Measurements from ENCODE around the gene POFUT2. TPM values are rescaled to one million over a fixed set of nuclear protein-coding genes. Genes with fewer than 3 reads are reported as not detected.
A peak's percentile ranks its signal among the peaks of the same experiment; 100 is the strongest.

POFUT2 gene
- total and polyA plus RNA-seq, 12 donors: 13.1 to 68.9 (median 32.9) TPM

DNA sequence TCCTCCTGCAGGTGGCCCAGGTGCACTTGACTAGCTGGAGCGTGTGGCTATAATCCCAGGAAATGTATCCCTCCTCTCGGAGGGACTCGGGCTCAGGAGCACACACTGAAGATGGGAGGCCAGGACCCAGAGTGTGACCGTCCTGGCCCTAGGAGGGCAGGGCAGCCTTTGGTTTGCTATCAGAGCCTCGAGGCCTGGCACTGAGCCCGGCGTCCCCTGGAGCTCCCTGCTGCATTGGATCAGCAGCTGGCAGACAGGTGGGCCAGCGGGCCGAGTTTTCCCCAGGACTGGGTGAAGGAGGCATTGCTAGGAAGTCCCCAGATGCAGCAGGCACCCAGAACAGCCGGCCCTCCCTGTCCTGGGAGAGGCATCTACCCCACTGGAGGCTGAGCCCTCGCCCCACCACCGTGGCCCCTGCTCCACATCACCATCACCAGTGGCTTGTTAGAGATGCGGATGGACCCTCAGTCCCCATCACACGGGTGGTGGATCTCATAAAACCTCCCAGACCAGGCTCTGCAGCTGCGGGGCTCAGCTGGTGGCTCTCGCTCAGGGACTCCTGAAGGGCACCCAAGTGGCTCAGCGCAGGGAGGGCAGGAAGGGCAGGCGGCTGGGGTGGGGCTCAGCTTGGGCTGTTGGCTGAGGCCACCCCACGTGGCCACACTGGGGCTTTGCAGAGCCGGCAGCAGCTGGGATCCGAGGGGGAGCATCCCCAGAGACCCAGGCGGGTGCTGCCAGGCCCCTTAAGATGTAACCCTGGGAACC is 32.7 kb upstream of the POFUT2 start:
- TF ChIP-seq POLR2A (IDR thresholded peaks at IDR 0.05) (no peak), CTCF (IDR thresholded peaks at IDR 0.05) (no peak)
- Histone ChIP-seq H3K4me1 (replicated peaks in 1 of 2) (peaks cover 9 to 12% of the 10 kb centered on the region in 2 donors), H3K27me3 (no peaks in the 10 kb centered on the region), H3K9me3 (replicated peaks in 1 of 3) (no peaks in the 10 kb centered on the region), H3K36me3 (replicated peaks in 1 of 2) (no peaks in the 10 kb centered on the region), H3K27ac (peak overlapping the region in 4 of 5 donors; percentile 10 to 89 (median 66)), H3K4me3 (no peak overlapping the region)
- intact Hi-C loops (cut with DNase I): no loop called here
- 85 to 90% (median 87%) methylated on average over 7 to 22 of the region's 22 CpGs for WGBS, 4 donors
- peak in 2 of 7 donors; percentile 16 to 20 for DNase-seq

DNA sequence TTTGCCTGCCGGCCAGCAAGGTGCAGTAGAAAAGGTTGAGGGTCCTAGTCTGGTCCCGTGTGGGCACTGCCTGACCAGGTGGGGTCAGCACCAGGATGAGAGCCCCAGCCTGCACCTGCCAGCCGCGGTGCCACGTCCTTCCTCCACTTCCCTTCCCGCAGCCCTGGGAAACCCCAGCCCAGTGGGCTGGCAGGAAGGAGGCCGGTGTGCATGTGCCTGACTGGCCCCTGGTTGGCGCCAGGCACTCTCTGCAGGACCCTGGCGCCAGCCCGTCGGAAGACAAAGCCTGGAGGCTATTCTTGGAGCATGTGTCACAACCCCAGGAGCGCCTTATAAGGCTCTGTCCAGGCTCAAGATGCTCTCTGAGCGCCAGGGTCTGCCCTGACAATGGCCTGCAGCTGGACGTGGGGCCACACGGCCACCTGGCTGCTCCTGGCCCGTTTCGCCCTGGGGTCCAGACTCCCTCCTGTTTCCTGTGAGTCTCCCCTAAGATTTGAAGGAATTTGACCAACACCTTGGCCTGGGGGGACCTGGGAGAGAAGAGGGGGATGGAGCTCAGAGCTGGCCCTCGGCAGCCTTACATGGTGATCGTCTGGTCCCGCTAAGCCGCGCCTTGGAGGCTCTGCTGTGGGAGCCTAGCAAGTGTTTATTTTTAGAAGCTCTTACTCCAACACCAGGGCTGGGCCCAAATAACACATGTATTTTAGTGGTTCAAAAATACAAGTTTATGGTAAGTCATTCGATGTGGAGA is 31.9 kb upstream of the POFUT2 start:
- DNase-seq: peak in 4 of 7 donors; percentile 34 to 75 (median 56)

DNA sequence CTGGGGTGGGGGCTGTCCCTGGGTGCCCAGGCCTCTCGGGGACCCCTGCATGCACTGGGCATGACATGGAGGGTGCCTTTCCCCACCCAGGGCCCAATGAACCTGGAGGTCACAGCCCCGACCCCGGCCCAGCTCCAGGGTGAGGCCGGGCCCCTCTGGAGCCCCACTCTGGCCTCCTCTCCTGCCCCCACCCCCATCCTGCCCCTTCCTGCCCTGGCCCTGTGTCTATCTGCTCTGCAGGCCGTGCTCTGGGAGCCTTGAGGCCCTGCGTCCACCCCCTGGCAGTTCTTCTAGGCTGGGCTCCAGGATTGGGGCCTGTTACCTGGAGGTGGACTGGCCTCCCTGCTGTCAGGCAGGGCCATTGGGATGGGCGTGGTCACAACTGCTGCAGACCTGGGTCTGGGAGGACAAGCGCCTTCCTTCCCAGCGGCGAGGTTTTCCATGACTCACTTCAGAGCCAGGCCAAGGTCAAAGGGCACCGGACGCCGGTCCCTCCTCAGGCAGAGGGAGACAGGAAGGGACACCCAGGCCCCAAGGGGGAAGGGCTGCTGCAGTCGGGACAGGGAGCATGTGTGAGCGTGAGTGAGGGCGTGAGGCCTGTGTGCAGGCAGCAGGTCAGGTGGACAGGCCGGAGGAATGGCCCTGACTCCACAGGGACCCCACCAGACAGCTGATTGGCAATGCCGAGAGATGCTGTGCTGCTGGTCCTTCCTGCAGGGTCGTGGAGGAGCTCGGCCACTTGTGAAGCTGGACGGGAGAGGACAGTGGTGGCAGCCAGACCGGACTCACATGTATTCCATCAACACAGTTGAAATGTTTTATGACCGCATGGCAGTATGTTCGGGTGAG is 31.1 kb upstream of the POFUT2 start:
- peak; percentile 76 to 94 (median 91) for DNase-seq
- intact Hi-C loops (cut with DNase I): no loop called here
- peaks cover 9 to 12% of the 10 kb centered on the region in 2 donors for H3K4me1 ChIP-seq (replicated peaks in 1 of 2)

More for the DNA sequence above, 31.9 kb upstream of the POFUT2 start:
- intact Hi-C loops (cut with DNase I): no loop called here
- Histone ChIP-seq H3K9me3 (replicated peaks in 1 of 3) (no peaks in the 10 kb centered on the region), H3K27me3 (no peaks in the 10 kb centered on the region), H3K27ac (peak overlapping the region; percentile 10 to 89 (median 65)), H3K4me3 (no peak overlapping the region), H3K36me3 (replicated peaks in 1 of 2) (no peaks in the 10 kb centered on the region), H3K4me1 (replicated peaks in 1 of 2) (peaks cover 9 to 12% of the 10 kb centered on the region in 2 donors)
- WGBS, 4 donors: 71 to 90% (median 73%) methylated on average over 10 to 23 of the region's 23 CpGs
- TF ChIP-seq POLR2A (IDR thresholded peaks at IDR 0.05) (no peak), CTCF (IDR thresholded peaks at IDR 0.05) (no peak)

More for the DNA sequence above, 31.1 kb upstream of the POFUT2 start:
- Histone ChIP-seq H3K27ac (peak overlapping the region; percentile 11 to 89 (median 65)), H3K9me3 (replicated peaks in 1 of 3) (no peaks in the 10 kb centered on the region), H3K36me3 (replicated peaks in 1 of 2) (no peaks in the 10 kb centered on the region), H3K27me3 (no peaks in the 10 kb centered on the region), H3K4me3 (no peak overlapping the region)
- WGBS, 4 donors: 42 to 61% (median 56%) methylated on average over 11 to 24 of the region's 24 CpGs
- TF ChIP-seq POLR2A (IDR thresholded peaks at IDR 0.05) (no peak), CTCF (IDR thresholded peaks at IDR 0.05) (no peak)

Measured in adrenal gland (tissue), 12 donors.